Measurements from ENCODE around the gene RBFOX2.

DNA sequence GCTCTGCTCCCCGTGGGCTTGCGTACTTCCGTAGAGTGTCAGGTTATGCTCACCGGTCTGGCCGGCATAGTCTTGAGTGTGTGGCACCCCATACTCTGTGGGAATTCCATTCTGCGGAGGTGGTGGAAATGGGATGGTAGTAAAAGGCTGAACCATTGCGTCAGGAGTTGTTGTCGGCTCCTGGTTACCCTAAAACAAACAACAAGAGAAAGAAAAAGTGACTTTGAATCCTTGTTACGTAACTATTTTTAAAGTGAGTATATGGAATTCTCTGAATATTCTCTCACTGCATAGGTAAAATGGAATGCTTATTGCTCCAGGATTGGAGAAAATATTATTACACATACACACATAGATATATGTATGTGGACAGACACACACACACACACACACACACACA is 218.8 kb downstream of the RBFOX2 start:
- no peak for TF ChIP-seq JUND (CRISPR knock-in tag; IDR thresholded peaks at IDR 0.05)
- no peak for TF ChIP-seq POLR2A (IDR thresholded peaks at IDR 0.05; ENCODE audit: insufficient read depth in 1 of 2, low read depth in 2 of 2, low read length in 2 of 2)
- TF ChIP-seq ZKSCAN8 (CRISPR knock-in tag; IDR thresholded peaks at IDR 0.05; ENCODE audit: borderline replicate concordance) = no peak
- no peak for TF ChIP-seq ZNF549 (CRISPR knock-in tag; IDR thresholded peaks at IDR 0.05)
- TF ChIP-seq NFYB (CRISPR knock-in tag; IDR thresholded peaks at IDR 0.05) = no peak
- no peak for TF ChIP-seq PATZ1 (CRISPR knock-in tag; IDR thresholded peaks at IDR 0.05)
- no peak for TF ChIP-seq HMG20A (CRISPR knock-in tag; IDR thresholded peaks at IDR 0.05; ENCODE audit: borderline replicate concordance)
- no peak for TF ChIP-seq EEA1 (CRISPR knock-in tag; IDR thresholded peaks at IDR 0.05; ENCODE audit: borderline replicate concordance)
- TF ChIP-seq GTF2F1 (IDR thresholded peaks at IDR 0.05; ENCODE audit: low read length) = no peak
- no peak for TF ChIP-seq ZNF652 (CRISPR knock-in tag; IDR thresholded peaks at IDR 0.05; ENCODE audit: borderline replicate concordance, low read depth)
- no peak for TF ChIP-seq BCL3 (CRISPR knock-in tag; IDR thresholded peaks at IDR 0.05)
- TF ChIP-seq, protein P1, sequence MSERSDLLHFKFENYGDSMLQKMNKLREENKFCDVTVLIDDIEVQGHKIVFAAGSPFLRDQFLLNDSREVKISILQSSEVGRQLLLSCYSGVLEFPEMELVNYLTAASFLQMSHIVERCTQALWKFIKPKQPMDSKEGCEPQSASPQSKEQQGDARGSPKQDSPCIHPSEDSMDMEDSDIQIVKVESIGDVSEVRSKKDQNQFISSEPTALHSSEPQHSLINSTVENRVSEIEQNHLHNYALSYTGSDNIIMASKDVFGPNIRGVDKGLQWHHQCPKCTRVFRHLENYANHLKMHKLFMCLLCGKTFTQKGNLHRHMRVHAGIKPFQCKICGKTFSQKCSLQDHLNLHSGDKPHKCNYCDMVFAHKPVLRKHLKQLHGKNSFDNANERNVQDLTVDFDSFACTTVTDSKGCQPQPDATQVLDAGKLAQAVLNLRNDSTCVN (CRISPR knock-in tag; IDR thresholded peaks at IDR 0.05; ENCODE audit: borderline replicate concordance) = no peak
- TF ChIP-seq EZH2 (conservative IDR thresholded peaks at IDR 0.05; ENCODE audit: low read depth, low read length) = no peak
